HG03066 (cell line): ENCODE data around the gene TIFAB.

Experiments
- ATAC-seq: cut with Tn5 transposase; IDR thresholded peaks from one replicate; pipeline ENCODE4 v1.9.1; 2021; ENCODE audit warnings: low read depth; ENCODE audit not compliant: unreplicated experiment

Gene TIFAB

DNA sequence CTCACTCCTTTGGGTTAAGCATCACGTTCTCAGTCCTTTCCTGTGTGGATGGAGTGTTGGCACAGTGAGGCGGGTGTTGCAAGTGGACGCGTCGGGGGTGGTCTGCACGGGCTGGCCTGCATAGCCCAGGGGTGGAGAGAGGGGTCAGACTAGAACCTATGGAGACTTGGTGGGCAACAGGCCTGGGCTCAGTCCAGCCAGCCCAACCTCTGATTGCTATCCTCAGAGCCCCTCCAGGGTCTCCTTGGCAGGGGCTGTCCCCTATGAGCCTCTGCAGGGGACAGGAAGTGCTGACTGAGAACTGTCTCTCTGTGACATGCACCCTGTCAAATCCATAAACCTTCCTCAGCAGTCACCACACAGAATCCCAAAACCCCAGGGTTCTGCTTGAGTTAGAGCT is 7.3 kb downstream of the TIFAB start:
- no peak for ATAC-seq

GRCh38 chr5:135444360-135444759 is 7.8 kb downstream of the TIFAB start:
- ATAC-seq: no peak

- no peak for ATAC-seq
Observed at GRCh38 chr5:135443161-135443960, 8.8 kb downstream of the TIFAB start.

DNA sequence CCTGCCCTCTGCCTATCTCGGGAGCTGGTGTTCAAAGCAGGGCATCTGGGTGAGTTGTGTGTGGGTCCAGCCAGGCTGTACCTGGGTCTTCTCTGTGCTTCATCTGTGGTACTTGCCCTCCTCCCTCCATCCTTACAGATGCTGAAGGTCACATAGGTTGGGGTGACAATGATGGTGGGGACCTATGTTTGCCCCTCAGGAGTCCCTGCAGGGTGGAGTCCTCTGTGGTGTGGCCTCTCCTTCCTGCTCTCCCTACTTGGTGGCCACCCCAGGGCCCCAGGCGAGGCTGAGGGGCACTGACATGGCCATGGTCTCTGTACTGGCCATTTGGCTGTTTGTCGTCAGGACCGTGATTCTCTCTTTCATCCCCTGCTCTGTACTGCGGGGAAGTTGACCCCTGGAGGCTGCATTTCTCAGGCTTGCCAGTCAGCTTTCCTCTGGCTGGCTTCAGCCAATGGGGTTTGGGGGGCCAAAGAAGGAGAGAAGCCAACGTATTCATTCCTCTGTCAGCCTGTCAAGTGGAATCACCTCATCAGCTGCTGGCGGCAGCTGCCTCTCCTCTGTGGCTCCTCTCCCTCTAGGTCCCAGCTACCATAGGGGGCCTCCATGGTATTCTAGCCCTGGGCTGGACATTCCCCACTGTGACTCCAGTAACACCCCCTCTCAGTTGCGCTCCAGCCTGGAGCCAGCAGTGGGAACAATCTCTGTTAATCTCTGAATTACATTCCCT is 9.6 kb downstream of the TIFAB start:
- ATAC-seq: no peak

DNA sequence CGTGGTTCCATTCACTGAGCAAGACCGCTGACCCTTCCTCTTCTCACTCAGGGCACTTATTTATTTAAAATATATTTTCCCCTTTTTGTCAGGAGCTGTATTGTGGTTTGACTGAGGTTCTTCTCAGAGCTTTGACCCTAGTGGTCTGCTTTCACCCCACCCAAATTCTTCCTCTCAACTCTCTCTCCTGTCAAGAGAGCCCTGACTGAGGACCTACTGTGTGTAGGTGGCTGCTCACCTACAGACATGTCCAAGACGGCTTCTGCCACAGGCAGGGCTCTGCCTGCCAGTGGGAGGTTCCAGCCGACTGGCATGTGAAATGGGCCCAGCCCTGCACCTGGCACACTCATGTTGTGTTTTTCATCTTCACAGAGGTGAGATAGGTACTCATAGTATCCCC is 10.2 kb downstream of the TIFAB start:
- no peak for ATAC-seq

GRCh38 chr5:135441350-135441831 is 10.8 kb downstream of the TIFAB start:
- ATAC-seq: no peak

GRCh38 chr5:135440916-135441315 is 11.2 kb downstream of the TIFAB start:
- no peak for ATAC-seq

DNA sequence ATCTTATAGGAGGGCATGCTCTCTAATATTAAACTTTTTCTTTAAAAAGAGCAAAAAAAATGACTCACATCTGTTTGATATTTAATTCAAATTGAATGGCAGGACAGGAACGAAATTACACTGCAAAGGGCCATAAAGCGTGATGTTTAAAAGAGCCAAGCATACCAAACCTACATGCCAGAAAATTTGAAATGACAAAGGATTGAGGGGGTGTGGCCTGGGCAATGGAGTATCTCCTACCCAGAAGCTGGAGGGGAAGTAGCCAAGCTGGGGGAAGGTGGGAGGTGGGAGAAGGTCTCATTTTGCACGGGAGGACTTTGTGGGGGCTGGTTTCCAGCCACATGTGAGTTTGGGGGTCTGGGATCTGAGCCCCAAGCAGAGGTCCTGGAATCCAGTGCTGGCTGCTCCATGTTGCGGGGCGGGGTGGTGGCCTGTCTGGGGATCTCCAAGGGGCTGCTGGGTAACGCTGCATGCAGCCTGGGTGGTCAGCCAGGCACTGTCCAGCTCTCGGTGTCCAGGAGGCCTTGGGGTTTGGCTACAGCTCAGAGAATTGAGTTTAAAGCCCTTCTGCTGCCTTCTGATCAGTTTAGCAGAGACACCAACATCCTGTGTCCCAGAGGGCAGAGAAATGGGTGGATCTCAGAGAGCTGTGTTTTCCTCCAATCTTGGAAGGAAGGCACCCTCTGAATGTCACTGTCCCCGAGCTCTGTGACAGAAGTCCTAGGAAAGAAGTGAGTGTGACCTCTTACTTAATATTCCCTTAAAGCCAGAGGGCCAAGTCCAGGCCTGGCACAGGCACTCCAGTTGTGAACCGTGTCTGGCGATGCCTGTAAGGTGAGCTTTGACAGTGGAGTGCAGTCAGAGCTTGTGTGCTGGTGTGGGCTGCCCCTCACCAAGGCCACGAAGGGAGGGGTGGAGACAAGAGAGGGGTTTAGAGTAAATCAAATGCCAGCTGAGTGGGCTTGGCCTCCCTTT is 12.6 kb downstream of the TIFAB start:
- ATAC-seq: no peak

DNA sequence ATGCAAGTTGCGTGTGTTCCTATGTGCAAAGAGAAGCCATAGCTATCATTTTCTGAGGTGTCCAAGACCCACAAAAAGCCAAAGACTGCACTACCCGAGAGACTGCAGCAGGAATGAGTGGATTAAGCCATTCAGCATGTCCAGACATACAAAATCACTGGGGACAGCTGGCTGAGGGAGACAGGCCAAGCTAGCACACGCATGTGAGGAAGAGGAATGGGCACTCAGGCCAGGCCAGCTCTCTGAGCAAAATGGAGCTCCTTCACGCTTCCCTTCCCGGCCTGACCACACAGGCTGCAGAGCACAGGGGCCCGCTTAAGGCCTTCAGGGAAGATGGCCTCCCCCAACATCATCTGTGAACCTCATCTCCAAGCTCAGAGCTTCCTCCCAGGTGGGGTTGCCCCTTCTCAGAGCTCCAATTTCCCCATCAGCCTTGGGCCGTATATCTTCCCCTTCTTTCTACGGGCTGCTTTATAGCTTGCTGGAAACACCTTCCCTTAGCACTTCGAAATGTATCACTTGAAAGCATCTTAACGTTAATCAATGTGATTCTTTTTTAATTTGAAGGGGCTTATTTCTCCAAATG is 13.4 kb downstream of the TIFAB start:
- ATAC-seq: no peak

GRCh38 chr5:135437796-135438560 is 14.2 kb downstream of the TIFAB start:
- ATAC-seq: no peak

- no peak for ATAC-seq
Observed at GRCh38 chr5:135437422-135437795, 14.7 kb downstream of the TIFAB start.

DNA sequence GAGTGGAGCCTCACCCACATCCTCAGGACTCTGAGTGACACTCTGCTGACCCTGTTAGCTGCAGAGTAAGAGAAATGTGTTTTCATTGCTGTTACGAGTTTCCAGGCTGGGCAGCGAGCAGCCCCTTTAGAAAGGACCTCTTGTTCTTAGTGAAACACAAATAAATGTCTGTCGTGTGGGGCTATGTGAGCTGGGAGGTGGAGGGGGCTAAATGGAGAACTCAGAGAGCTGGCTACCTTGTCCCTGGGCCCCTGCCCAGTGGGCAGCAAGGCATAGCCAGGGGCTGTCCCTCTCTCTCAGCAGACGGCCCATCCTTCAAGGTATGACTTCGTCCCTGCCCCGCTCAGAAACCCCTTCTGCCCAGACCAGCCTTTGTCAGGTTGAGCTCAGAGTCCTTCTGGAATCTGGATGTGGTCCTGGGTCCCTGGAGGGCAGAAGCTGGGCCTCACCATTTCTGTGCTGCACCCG is 15.2 kb downstream of the TIFAB start:
- ATAC-seq: no peak

- ATAC-seq: no peak
Observed at GRCh38 chr5:135435467-135436330, 16.5 kb downstream of the TIFAB start.

DNA sequence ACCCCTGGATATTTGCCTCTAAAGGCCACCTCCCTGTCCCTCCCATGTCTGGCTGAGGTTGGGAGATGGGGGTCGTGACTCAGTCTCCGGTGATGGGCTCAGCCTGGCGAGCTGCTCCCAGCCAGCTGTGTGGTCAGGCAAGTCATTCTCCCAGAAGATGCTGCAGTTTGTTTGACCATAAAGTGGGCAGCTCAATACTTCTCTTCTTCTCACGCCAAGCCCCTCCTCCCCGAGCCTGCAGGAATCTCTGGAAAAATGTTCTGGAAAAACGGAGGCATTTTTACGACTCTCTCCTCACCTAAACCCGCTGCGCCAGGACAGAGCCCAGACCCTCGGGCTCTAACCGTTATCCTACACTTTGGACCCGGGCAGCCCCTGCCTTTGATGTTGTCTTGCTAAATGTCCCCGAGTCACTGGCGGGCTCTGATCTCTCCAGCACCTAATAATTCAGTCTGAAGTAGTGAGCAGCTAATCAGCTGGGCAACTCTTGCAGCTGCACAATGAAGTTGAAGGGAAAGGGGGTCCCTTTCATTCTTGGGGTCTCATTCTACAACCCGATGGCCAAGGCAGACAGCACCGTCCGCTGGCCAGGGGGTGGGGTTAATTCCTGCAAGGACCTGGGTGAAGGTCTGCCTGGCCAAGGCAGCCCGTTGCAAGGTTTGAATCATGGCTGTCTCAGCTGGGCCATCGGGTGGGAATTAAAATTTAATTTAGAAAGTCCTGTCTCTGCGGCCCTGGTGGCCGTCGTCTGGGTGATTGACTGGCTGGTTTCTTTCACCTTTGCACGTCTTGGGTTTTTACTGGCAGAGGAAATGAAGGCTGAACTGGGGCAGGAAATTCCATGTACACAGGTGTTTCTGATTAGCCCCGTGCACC is 17.3 kb downstream of the TIFAB start:
- ATAC-seq: no peak

GRCh38 chr5:135433681-135434426 is 18.3 kb downstream of the TIFAB start:
- ATAC-seq: no peak

GRCh38 chr5:135432113-135432512 is 20.0 kb downstream of the TIFAB start:
- no peak for ATAC-seq

DNA sequence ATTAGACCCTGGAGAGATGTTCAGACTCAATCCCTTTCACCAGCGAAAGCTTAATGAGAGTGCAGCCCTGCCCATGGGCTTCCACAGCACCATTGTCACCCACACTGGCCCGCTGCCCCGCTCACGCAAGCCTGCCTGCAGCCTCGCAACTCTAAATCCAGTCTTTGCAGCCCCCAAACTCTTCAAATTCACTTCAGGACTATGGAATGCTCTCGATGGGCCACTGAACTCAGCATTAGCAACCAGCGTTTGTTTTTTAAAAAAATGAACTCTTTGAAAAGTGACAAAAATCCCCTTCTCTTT is 22.1 kb downstream of the TIFAB start:
- ATAC-seq: no peak
